ENCODE results near the gene EP400. TPM values are rescaled to one million over a fixed set of nuclear protein-coding genes. Genes with fewer than 3 reads are reported as not detected.

EP400 gene
- total and polyA plus RNA-seq, 7 donors = 8.0 to 24.5 (median 18.4) TPM

- Histone ChIP-seq H3K27me3 (ENCODE audit: insufficient read depth in 3 of 3, low read length in 2 of 3) (no peaks in the 10 kb centered on the region), H3K4me1 (no peaks in the 10 kb centered on the region), H3K27ac (no peak overlapping the region), H3K9me3 (no peaks in the 10 kb centered on the region), H3K36me3 (ENCODE audit: insufficient read depth in 1 of 2, low read depth in 1 of 2) (peaks cover 4 to 99% of the 10 kb centered on the region in 2 donors), H3K4me3 (no peak overlapping the region)
- TF ChIP-seq CTCF (IDR thresholded peaks at IDR 0.05) = no peak
- DNase-seq (no peak), ATAC-seq (no peak)
- 77 to 79% (median 78%) methylated on average over 9 of the region's 9 CpGs for WGBS, 3 donors
- intact Hi-C loops (cut with DNase I) = loop anchor here in 1 of 2 donors (5.0 kb wide), 1 partner anchor 379 kb away; no protein-coding TSS in a partner anchor
Observed at GRCh38 chr12:131990980-131991305, 41.2 kb downstream of the EP400 start.

- Histone ChIP-seq H3K9me3 (no peaks in the 10 kb centered on the region), H3K27me3 (ENCODE audit: insufficient read depth in 3 of 3, low read length in 2 of 3) (no peaks in the 10 kb centered on the region), H3K4me3 (no peak overlapping the region), H3K36me3 (ENCODE audit: insufficient read depth in 1 of 2, low read depth in 1 of 2) (peaks cover 4 to 99% of the 10 kb centered on the region in 2 donors), H3K4me1 (no peaks in the 10 kb centered on the region), H3K27ac (no peak overlapping the region)
- TF ChIP-seq CTCF (IDR thresholded peaks at IDR 0.05) = no peak
- ATAC-seq = no peak
- DNase-seq = no peak
- WGBS, 3 donors = 85 to 88% (median 85%) methylated on average over 11 of the region's 11 CpGs
- intact Hi-C loops (cut with DNase I) = loop anchor here in 1 of 2 donors (5.0 kb wide), 1 partner anchor 380 kb away; no protein-coding TSS in a partner anchor
Observed at GRCh38 chr12:131991816-131992430, 42.2 kb downstream of the EP400 start.

GRCh38 chr12:131994589-131994988 lies 44.8 kb downstream of the EP400 start:
- no peaks in the 10 kb centered on the region for H3K9me3 ChIP-seq
- intact Hi-C loops (cut with DNase I) = loop anchor here in 1 of 2 donors (5.0 kb wide), 1 partner anchor 382 kb away; no protein-coding TSS in a partner anchor
- no peak for ATAC-seq

GRCh38 chr12:132000286-132000872 lies 50.6 kb downstream of the EP400 start:
- Histone ChIP-seq H3K27me3 (ENCODE audit: insufficient read depth in 3 of 3, low read length in 2 of 3) (no peaks in the 10 kb centered on the region), H3K9me3 (no peaks in the 10 kb centered on the region), H3K36me3 (ENCODE audit: insufficient read depth in 1 of 2, low read depth in 1 of 2) (peaks cover under 1 to 43% of the 10 kb centered on the region in 2 donors), H3K27ac (no peak overlapping the region), H3K4me1 (no peaks in the 10 kb centered on the region), H3K4me3 (no peak overlapping the region)
- intact Hi-C loops (cut with DNase I) = loop anchor here in 1 of 2 donors (5.0 kb wide), 1 partner anchor 393 kb away; no protein-coding TSS in a partner anchor
- DNase-seq = no peak
- TF ChIP-seq CTCF (IDR thresholded peaks at IDR 0.05) = no peak
- 93 to 96% (median 95%) methylated on average over 1 of the region's 1 CpG for WGBS, 3 donors
- ATAC-seq = no peak

More at GRCh38 chr12:131994589-131994988, 44.8 kb downstream of the EP400 start:
- Histone ChIP-seq H3K4me3 (no peak overlapping the region), H3K27ac (no peak overlapping the region), H3K36me3 (ENCODE audit: insufficient read depth in 1 of 2, low read depth in 1 of 2) (peaks cover 4 to 74% of the 10 kb centered on the region in 2 donors), H3K4me1 (no peaks in the 10 kb centered on the region), H3K27me3 (ENCODE audit: insufficient read depth in 3 of 3, low read length in 2 of 3) (no peaks in the 10 kb centered on the region)
- no peak for DNase-seq
- TF ChIP-seq CTCF (IDR thresholded peaks at IDR 0.05) = no peak
- WGBS, 3 donors = 92 to 94% (median 92%) methylated on average over 4 of the region's 4 CpGs
